Stimulated activated CD4-positive, alpha-beta T cell treated with anti-CD3 and anti-CD28 coated beads, Interleukin-2, amount 100 ng/mL, for 24 hours (primary cell): ENCODE data around the gene CTRL.

Experiments
- DNase-seq, 2 donors: peaks; one replicate each; pipeline ENCODE4 v3.0.0-alpha.2; 2020

Gene CTRL

GRCh38 chr16:67962135-67962534 is 30.5 kb upstream of the CTRL start:
- DNase-seq = no peak

- DNase-seq = no peak
These were observed 29.9 kb upstream of the CTRL start for GRCh38 chr16:67961551-67961957.

GRCh38 chr16:67959536-67960329 is 28.1 kb upstream of the CTRL start:
- no peak for DNase-seq

DNA sequence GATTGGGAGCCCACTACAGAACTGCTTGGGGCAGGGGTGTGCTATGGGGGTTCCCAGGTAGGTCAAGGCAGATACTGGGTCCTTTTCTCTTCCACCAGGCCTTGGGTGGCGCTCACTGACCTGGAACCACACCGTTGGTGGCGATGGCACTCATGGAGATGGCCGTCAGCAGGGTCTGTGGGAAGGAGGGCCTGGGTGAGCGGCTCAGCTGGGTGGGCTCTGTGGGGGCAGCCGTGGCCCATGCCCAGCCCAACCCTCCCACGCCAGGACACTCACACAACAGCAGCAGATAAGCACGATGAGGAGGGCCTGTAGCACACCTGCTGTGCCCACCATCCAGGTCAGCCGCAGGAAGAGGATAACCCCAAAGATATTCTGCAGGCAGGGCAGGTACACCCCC is 26.0 kb upstream of the CTRL start:
- no peak for DNase-seq

DNA sequence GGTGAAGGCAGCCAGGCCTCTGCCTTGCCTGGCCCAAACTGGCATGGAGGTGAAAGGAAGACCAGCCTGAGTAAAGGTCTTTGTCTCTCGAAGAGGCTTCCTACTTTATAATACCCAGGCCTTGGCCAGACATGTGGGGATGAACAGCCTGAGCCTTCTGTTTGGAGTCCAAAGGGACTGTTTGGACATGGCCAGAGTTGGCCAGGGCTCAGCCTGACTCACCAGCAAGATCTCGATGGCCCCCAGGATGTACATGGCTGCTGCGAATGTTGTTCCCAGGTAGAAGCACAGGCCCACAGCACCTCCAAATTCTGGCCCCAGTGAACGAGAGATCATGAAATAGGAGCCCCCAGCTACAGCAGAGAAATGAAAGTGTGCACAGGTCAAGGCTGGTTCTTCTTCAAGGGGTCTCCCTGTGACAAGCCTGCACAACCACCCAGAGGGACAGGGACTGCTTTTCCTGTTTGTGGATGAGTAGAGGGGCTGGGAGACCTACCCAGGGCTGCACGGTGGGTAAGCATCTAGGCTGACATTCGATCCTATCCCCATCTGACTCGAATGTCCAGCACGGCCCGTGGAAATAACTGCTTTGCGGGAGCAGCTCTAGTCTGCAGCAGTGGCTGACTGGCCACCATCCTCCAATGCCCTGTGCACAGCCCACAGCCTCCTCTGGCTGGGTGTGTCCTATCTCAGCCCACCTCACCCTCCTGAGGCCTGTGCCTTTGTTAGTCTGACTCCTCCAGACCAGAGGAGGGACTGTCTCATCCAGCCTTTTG is 22.9 kb upstream of the CTRL start:
- no peak for DNase-seq

DNA sequence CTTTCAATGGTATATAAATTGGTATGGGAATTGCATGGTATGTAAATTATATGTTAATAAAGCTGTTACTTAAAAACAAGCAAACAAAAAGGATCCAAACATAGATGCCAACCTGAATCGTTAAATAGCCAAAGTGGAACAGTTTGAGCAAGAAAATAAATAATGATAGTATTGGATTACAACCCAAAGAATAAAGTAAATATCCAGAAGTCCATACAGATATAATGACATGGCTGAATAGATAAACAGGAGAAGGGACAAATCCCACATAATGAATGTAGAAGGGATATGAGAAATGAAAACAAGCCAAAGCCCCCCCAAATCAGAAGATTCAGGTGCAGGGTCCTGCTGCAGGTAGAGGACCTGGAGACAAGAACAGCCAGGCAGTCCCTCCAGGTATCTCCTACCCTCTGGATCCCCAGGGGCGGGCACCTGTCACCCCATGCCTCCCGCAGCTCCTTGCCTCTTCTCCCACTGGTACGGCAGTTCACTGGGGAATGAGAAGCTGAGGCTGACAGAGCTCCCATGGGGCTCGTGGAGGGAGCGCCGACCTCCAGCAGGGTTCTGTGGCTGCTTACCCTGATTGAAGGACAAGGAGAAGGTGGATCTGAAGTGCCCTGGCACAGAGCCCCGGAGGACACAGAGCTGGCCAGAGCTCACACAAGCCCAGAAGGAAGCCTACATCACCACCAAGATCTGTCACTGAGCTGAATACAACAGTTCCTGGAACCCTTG is 22.1 kb upstream of the CTRL start:
- no peak for DNase-seq

DNA sequence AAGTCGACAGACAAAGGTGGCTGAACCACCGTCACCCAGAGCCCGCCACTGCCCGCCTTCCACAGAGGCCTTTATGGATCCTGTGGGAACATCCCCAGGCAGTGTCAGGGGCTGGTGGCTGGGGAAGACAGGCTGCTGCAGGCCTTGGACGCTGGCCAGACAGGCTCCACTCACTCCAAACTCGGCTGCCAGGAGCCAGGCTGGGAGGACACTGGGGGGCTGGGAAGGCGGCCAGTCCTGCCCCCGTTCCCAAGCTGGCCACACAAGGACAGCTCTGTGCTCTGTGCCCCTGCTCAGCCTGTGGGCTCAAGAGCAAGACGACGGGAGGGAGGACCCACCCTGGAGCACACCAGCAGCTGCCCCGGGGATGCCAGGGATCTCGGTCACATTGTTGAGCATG is 19.8 kb upstream of the CTRL start:
- DNase-seq = no peak

DNA sequence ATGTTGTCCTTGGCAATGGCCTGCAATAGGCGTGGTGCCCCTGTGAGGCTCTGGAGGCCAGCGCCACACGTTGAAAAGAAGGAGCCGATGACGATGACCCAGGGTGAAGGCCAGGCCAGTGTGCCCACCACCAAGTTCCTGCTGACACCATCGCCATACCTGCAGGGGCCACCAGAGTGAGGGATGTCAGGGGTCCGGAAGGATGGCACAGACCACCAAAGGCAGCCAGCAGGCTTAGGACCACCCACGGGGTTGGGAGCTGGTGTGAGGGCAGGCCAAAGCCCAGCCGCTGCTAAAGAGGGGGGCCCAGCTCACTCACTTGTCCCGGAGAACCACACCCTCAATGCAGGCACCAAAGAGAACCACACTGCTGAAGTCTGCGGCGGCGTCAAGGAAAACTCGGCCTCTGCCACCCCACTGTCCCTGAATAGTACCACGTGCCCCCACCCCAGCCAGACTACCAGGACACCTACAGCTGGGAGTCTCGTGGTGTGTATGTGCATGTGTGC is 18.7 kb upstream of the CTRL start:
- no peak for DNase-seq

DNA sequence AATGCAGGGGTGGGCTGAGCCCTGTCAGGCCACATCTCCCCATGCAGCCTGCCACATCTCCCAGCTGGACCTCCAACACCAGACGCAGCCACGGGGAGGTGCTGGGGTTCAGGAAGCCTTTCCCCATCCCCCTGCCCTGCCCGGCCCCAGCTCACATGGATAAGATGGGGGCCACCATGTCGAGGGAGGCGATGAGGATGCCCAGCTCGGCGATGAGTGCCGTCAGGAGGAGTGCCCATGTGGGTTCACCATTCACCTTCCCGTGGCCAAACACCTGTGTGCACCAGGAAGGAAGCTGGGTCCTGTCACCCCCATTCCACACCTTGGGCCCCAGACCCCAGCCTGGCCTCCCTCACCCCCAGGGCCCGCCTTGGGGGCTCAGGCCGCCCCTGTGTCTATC is 18.0 kb upstream of the CTRL start:
- DNase-seq = no peak

DNA sequence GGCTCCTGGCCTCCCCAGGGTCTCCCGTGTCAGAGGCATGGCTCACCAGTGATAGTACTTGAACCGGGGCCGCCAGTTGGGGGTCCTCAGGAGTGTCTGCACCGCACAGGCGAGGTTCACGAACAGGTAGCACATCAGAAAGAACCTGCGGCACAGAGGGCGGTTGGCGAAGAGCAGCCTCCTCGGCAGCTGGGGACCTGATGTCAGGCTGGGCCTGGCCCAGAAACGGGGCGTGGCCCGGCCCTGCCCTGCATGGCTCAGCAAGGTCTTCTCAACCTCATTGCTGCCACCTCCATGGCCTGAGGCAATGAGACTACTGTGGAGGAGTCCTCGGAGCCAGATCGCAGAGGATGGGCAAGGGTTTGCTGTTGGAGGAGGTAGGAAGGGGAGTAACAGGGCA is 16.4 kb upstream of the CTRL start:
- DNase-seq = no peak

DNA sequence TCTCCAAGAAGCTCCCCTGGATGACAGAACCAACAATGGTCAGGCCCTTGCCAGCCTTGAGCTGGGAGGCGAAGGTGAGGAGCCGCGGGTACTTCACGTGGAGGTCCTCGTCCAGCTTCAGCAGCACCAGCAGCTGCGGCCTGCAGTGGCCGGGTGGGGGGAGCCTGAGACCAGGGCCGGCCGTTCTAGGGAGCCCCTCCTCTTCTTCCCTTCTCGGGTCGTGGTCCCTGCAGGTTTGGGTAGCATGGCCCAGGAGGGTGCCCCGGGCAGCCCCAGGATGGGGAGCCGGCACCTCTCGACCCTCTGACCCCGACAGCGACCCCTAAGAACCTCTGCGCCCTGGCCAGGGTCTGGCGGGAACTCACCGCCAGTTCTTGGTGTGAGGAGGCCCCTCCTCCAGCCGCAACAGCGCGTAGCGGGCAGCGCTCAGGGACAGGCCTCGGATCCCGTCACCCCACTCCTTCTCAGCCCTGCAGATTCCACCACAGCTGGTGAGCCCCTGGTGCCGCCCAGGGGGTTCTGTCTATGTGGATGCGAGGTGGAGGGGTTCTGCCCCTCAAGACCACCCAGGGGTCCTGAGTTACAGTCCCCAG is 15.4 kb upstream of the CTRL start:
- DNase-seq = no peak

DNA sequence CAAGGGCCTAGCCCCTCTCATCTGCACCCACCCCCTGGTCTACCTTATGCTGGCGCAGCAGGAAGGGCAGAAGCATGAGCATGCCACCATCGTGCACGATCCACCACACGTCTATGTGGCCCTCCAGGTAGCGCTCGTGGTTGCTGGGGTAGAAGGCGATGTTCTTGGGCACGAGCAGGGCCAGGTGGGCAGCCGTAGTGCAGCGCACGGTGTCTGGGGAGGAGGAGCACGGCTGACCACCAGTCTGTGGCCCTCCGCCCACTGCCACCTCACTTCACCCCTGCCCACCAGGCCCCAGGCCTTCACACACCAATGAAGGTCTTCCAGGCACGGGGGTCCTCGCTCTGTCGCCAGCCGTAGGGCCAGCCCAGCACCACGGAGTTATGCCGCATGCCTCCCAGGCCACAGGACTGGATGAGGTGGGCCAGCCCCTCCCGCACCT is 14.5 kb upstream of the CTRL start:
- no peak for DNase-seq

- no peak for DNase-seq
These were observed 13.8 kb upstream of the CTRL start for GRCh38 chr16:67945392-67945933.

- DNase-seq = no peak
These were observed 13.2 kb upstream of the CTRL start for GRCh38 chr16:67944690-67945391.

- no peak for DNase-seq
These were observed 12.2 kb upstream of the CTRL start, which contains the start of gene LCAT for GRCh38 chr16:67943619-67944504. Gene LCAT (minus strand): TSS chr16:67944120. CDS start chr16:67944101, 19 bp downstream.

DNA sequence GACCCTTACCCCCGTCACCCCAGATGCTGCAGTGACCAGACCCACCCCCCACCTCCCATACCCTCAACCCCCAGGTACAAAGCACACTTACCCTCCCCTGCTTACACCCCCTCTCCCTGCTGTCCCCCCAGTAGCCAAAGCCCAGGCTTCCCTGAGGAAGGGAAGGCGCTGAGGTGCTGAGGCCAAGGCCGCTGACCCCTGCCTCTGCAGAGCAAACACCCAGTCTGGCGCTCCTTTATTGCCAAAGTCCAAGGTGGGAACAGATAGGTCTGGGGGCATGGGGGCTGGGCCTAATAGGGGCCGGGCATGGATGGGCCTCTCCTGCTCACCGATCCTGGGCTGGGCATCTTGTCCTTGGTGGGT is 11.6 kb upstream of the CTRL start:
- no peak for DNase-seq

DNA sequence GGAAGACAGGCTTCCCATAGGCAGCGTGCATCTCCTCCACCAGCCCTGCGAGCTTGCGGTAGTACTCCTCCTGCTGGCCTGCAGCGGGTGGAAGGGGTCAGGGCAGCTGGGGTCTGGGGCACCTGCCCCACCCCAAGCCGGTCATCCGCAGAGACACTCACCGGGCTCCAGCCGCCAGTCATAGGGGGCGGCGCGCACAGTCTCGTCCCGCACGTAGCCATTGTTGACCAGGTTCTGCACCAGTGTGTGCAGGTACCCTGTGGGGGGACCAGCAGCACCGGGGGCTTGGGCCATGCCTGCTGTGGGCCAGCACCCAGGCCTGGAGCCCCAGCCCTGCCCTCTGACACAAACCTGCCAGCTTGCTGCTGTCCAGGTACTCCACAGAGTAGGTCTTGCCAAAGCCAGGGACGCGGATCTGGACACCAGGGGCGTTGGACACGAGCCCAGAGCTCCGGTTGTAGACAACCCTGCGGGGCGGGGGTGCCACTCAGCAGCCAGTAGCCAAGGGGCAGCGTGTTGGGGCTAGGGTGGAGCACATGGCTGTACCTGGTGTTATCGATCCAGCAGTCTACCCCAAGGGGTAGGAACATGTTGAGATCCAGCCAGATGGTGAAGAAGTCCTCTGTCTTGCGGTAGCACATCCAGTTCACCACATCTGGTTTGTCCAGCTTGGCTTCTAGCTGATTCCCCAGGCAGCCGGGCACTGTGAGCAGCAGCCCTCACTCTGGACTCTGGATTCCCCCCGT is 11.0 kb upstream of the CTRL start:
- no peak for DNase-seq

DNA sequence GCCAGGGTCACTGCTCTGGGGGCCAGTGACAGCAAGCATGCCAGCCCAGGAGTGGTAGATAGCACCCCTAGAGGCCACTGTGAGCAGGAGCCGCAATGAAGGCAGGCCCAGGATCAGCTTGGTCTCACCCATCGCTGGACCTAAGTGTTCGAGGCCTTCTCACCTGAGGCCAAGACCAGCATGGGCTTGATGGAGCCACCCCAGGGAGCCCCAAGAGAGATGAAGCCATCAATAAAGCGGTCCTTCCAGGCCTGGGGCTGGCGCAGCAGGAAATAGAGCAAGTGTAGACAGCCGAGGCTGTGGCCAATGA is 10.5 kb upstream of the CTRL start:
- peak in 1 of 2 donors; percentile 50 for DNase-seq

- DNase-seq = no peak
These were observed 10.0 kb upstream of the CTRL start for GRCh38 chr16:67941469-67942199.
